ENCODE results near the gene TRIM62.

DNA sequence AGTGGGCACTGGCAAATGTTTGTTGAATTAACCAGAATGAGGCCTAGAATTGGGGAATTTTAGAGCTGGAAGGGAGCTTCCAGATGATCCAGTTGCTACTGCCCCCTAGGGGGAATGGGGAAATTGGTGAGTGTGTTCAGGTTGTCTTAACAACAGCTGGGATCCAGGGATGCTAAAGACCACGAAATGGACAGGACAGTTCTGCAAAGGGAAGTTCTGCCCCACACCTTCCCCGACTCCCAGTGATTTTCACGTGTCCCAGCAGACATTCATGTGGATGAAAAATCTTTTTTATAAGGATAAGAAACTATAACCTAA lies 33.9 kb downstream of the TRIM62 start:
- TF ChIP-seq, protein P1, sequence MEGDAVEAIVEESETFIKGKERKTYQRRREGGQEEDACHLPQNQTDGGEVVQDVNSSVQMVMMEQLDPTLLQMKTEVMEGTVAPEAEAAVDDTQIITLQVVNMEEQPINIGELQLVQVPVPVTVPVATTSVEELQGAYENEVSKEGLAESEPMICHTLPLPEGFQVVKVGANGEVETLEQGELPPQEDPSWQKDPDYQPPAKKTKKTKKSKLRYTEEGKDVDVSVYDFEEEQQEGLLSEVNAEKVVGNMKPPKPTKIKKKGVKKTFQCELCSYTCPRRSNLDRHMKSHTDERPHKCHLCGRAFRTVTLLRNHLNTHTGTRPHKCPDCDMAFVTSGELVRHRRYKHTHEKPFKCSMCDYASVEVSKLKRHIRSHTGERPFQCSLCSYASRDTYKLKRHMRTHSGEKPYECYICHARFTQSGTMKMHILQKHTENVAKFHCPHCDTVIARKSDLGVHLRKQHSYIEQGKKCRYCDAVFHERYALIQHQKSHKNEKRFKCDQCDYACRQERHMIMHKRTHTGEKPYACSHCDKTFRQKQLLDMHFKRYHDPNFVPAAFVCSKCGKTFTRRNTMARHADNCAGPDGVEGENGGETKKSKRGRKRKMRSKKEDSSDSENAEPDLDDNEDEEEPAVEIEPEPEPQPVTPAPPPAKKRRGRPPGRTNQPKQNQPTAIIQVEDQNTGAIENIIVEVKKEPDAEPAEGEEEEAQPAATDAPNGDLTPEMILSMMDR (IDR thresholded peaks at IDR 0.05) = no peak
- no peak for TF ChIP-seq POLR2A (IDR thresholded peaks at IDR 0.05)
